Measurements from ENCODE around the gene FOXJ3.

Gene FOXJ3

GRCh38 chr1:42335050-42335808 is at the start of gene FOXJ3:
TSS of gene FOXJ3 (minus strand) at chr1:42335235. CDS start at chr1:42311093, 24,142 bp downstream.
- no peak for TF ChIP-seq CTCF (IDR thresholded peaks at IDR 0.05; ENCODE audit: extremely low read depth, missing control alignments)
- DNase-seq (ENCODE audit: low spot score): peak; percentile 96

- no peak for TF ChIP-seq CTCF (IDR thresholded peaks at IDR 0.05; ENCODE audit: extremely low read depth, missing control alignments)
- no peak for DNase-seq (ENCODE audit: low spot score)
These were observed 46.2 kb upstream of the FOXJ3 start for GRCh38 chr1:42381280-42381673.

GRCh38 chr1:42380586-42381279 is 45.7 kb upstream of the FOXJ3 start, which contains the start of gene RIMKLA:
TSS of gene RIMKLA (plus strand) at chr1:42380792. CDS start at chr1:42380935, 143 bp downstream.
- peak; percentile 97 for DNase-seq (ENCODE audit: low spot score)
- TF ChIP-seq CTCF (IDR thresholded peaks at IDR 0.05; ENCODE audit: extremely low read depth, missing control alignments): no peak

- DNase-seq (ENCODE audit: low spot score): peak; percentile 54
These were observed 45.0 kb upstream of the FOXJ3 start for GRCh38 chr1:42379794-42380585.

GRCh38 chr1:42372796-42373195 is 37.8 kb upstream of the FOXJ3 start:
- TF ChIP-seq CTCF (IDR thresholded peaks at IDR 0.05; ENCODE audit: extremely low read depth, missing control alignments): no peak
- DNase-seq (ENCODE audit: low spot score): no peak

More at GRCh38 chr1:42379794-42380585, 45.0 kb upstream of the FOXJ3 start:
- TF ChIP-seq CTCF (IDR thresholded peaks at IDR 0.05; ENCODE audit: extremely low read depth, missing control alignments): no peak

GRCh38 chr1:42370876-42371549 is 36.0 kb upstream of the FOXJ3 start:
- TF ChIP-seq CTCF (IDR thresholded peaks at IDR 0.05; ENCODE audit: extremely low read depth, missing control alignments): no peak
- no peak for DNase-seq (ENCODE audit: low spot score)

Data from GM20000 (cell line).